IMR-90 (cell line): ENCODE results near the gene PKM. TPM values are rescaled to one million over a fixed set of nuclear protein-coding genes. Genes with fewer than 3 reads are reported as not detected.

Experiments used
- ATAC-seq: fragments of 200-7000 bp; cut with Tn5 transposase; 2 replicates; pipeline ENCODE4 v1.9.1; 2020; ENCODE audit warnings: low read depth, mild to moderate bottlenecking, moderate library complexity
- BruUV-seq: library from RNA; stranded (reverse); fragments of 400-500 nt; replicated peaks from 2 replicates; lab custom pipeline; 2021; lab: Mats Ljungman, UMichigan
- CTCF ChIA-PET: fragments of 300-600 bp; formaldehyde crosslinking; extraction: SDS; loops from one replicate; lab custom pipeline; 2021; ENCODE audit warnings: antibody characterized with exemption; lab: Yijun Ruan, JAX
- POLR2A ChIA-PET: fragments of 300-600 bp; sonication (Branson Sonifier 250); formaldehyde crosslinking; loops from one replicate; lab custom pipeline; 2022; ENCODE audit warnings: antibody characterized with exemption; ENCODE audit not compliant: unreplicated experiment; lab: Charles Lee
- DNase-seq: peaks from one replicate; pipeline ENCODE4 v3.0.0; 2013
- H2AFZ ChIP-seq: replicated peaks from 2 replicates; pipeline ENCODE3; 2013; ENCODE audit warnings: low read length, mild to moderate bottlenecking; ENCODE audit not compliant: poor library complexity
- H2AK5ac ChIP-seq: 2 replicates; pipeline ENCODE4 v1.6.1; 2013; ENCODE audit warnings: low read depth, low read length, inconsistent platforms
- H2AK9ac ChIP-seq: replicated peaks from 2 replicates; pipeline ENCODE3; 2013; ENCODE audit warnings: mild to moderate bottlenecking, low read depth, low read length, moderate library complexity; ENCODE audit not compliant: poor library complexity
- H2BK120ac ChIP-seq: 2 replicates; pipeline ENCODE4 v1.6.1; 2013; ENCODE audit warnings: low read depth, low read length, inconsistent platforms
- H2BK15ac ChIP-seq: 3 replicates; pipeline ENCODE4 v1.6.1; 2013; ENCODE audit warnings: low read depth, low read length, inconsistent platforms
- H2BK20ac ChIP-seq: 2 replicates; pipeline ENCODE4 v1.6.1; 2013; ENCODE audit warnings: low read depth, mild to moderate bottlenecking, inconsistent platforms, low read length, moderate library complexity
- H2BK5ac ChIP-seq: 2 replicates; pipeline ENCODE4 v1.6.1; 2013; ENCODE audit warnings: mild to moderate bottlenecking, low read depth, low read length, inconsistent platforms; ENCODE audit not compliant: poor library complexity, severe bottlenecking
- H3K14ac ChIP-seq: replicated peaks from 2 replicates; pipeline ENCODE4 v1.6.1; 2013; ENCODE audit warnings: low read depth, low read length, inconsistent platforms
- H3K18ac ChIP-seq: 2 replicates; pipeline ENCODE4 v1.6.1; 2013; ENCODE audit warnings: low read depth, low read length, control low read depth
- H3K23ac ChIP-seq: 2 replicates; pipeline ENCODE4 v1.6.1; 2013; ENCODE audit warnings: low read depth, low read length, inconsistent platforms
- H3K27ac ChIP-seq: 2 replicates; pipeline ENCODE4 v1.5.1; 2013; ENCODE audit warnings: mild to moderate bottlenecking, control low read depth, low read length; ENCODE audit not compliant: insufficient read depth
- H3K27me3 ChIP-seq: 2 replicates; pipeline ENCODE4 v1.6.1; 2013; ENCODE audit warnings: low read length; ENCODE audit not compliant: control insufficient read depth, insufficient read depth
- H3K36me3 ChIP-seq: 2 replicates; pipeline ENCODE4 v1.6.1; 2013; ENCODE audit warnings: low read length, mixed read lengths; ENCODE audit not compliant: control insufficient read depth, insufficient read depth
- H3K4ac ChIP-seq: 2 replicates; pipeline ENCODE4 v1.6.1; 2013; ENCODE audit warnings: low read depth, low read length, inconsistent platforms
- H3K4me1 ChIP-seq: 2 replicates; pipeline ENCODE4 v1.6.1; 2013; ENCODE audit warnings: low read length, mixed read lengths; ENCODE audit not compliant: control insufficient read depth, insufficient read depth
- H3K4me2 ChIP-seq: 2 replicates; pipeline ENCODE4 v1.6.1; 2013; ENCODE audit warnings: low read depth, mild to moderate bottlenecking, control low read depth, low read length, moderate library complexity
- H3K4me3 ChIP-seq: 2 replicates; pipeline ENCODE4 v1.5.1; 2013; ENCODE audit warnings: low read depth, mild to moderate bottlenecking, control low read depth, low read length, moderate library complexity; ENCODE audit not compliant: insufficient read depth
- H3K56ac ChIP-seq: 2 replicates; pipeline ENCODE4 v1.6.1; 2013; ENCODE audit warnings: low read length, inconsistent platforms; ENCODE audit not compliant: insufficient read depth; ENCODE audit errors: extremely low read depth
- H3K79me1 ChIP-seq, 2 experiments: 2 replicates each; pipeline ENCODE4 v1.6.1; 2013; ENCODE audit warnings: low read length in 2 of 2, inconsistent platforms in 1 of 2, low read depth in 1 of 2
- H3K9ac ChIP-seq: 2 replicates; pipeline ENCODE4 v1.6.1; 2013; ENCODE audit warnings: low read depth, low read length, control low read depth
- H3K9me1 ChIP-seq: 2 replicates; pipeline ENCODE4 v1.6.1; 2013; ENCODE audit warnings: low read length, inconsistent platforms; ENCODE audit not compliant: insufficient read depth
- H3K9me3 ChIP-seq: 2 replicates; pipeline ENCODE4 v1.6.1; 2013; ENCODE audit warnings: low read length; ENCODE audit not compliant: control insufficient read depth, insufficient read depth
- H4K20me1 ChIP-seq: 2 replicates; pipeline ENCODE4 v1.6.1; 2013; ENCODE audit warnings: low read length, inconsistent platforms; ENCODE audit not compliant: insufficient read depth
- H4K5ac ChIP-seq: 2 replicates; pipeline ENCODE4 v1.6.1; 2013; ENCODE audit warnings: mild to moderate bottlenecking, low read depth, low read length, control low read depth
- H4K8ac ChIP-seq, 2 experiments: 2 replicates each; pipeline ENCODE4 v1.6.1; 2013; ENCODE audit warnings: low read depth in 2 of 2, low read length in 2 of 2, control low read depth in 1 of 2, inconsistent platforms in 1 of 2
- H4K91ac ChIP-seq: 2 replicates; pipeline ENCODE4 v1.6.1; 2013; ENCODE audit warnings: low read depth, low read length, inconsistent platforms; ENCODE audit not compliant: insufficient read depth
- BHLHE40 ChIP-seq: fragments of 150-350 bp; IDR thresholded peaks from 2 replicates; pipeline ENCODE4 v1.6.1; 2016; ENCODE audit warnings: mild to moderate bottlenecking, low read depth, low read length
- CHD1 ChIP-seq: IDR thresholded peaks from 2 replicates; pipeline ENCODE4 v1.6.1; 2012; ENCODE audit warnings: low read depth, low read length, improper control_type of control experiment
- CTCF ChIP-seq: conservative IDR thresholded peaks from 2 replicates; pipeline ENCODE4 v1.5.1; 2012; ENCODE audit warnings: mild to moderate bottlenecking, low read depth, low read length, improper control_type of control experiment
- ELK1 ChIP-seq: fragments of 150-350 bp; IDR thresholded peaks from 2 replicates; pipeline ENCODE4 v1.6.1; 2016; ENCODE audit warnings: low read depth, mild to moderate bottlenecking, low read length, moderate library complexity, borderline replicate concordance
- FOS ChIP-seq: fragments of 150-350 bp; IDR thresholded peaks from 2 replicates; pipeline ENCODE4 v1.6.1; 2016; ENCODE audit warnings: low read depth, low read length
- MAFK ChIP-seq: IDR thresholded peaks from 2 replicates; pipeline ENCODE4 v1.6.1; 2012; ENCODE audit warnings: low read depth, low read length, improper control_type of control experiment
- MAZ ChIP-seq: IDR thresholded peaks from 2 replicates; pipeline ENCODE4 v1.6.1; 2012; ENCODE audit warnings: low read depth, mild to moderate bottlenecking, low read length, improper control_type of control experiment, moderate library complexity, borderline replicate concordance
- NFE2L2 ChIP-seq: fragments of 150-350 bp; IDR thresholded peaks from 2 replicates; pipeline ENCODE4 v1.6.1; 2016; ENCODE audit warnings: low read depth, mild to moderate bottlenecking, low read length
- POLR2A ChIP-seq: IDR thresholded peaks from 2 replicates; pipeline ENCODE4 v1.6.1; 2012; ENCODE audit warnings: mild to moderate bottlenecking, low read depth, low read length
- RAD21 ChIP-seq: IDR thresholded peaks from 2 replicates; pipeline ENCODE4 v1.6.1; 2012; ENCODE audit warnings: low read length, improper control_type of control experiment
- RFX5 ChIP-seq: IDR thresholded peaks from 2 replicates; pipeline ENCODE4 v1.8.0; 2012; ENCODE audit warnings: low read depth, mild to moderate bottlenecking, low read length, moderate library complexity
- SMC3 ChIP-seq: fragments of 150-350 bp; IDR thresholded peaks from 2 replicates; pipeline ENCODE4 v1.6.1; 2016; ENCODE audit warnings: low read depth, mild to moderate bottlenecking, antibody characterized with exemption, low read length, moderate library complexity
- USF2 ChIP-seq: fragments of 150-350 bp; IDR thresholded peaks from 2 replicates; pipeline ENCODE4 v1.6.1; 2017; ENCODE audit warnings: mild to moderate bottlenecking, antibody characterized with exemption, low read length, low read depth
- WGBS, 2 experiments: methylation state at CpG; one replicate each; pipeline versions ENCODE4 v1.1.5 to v1.1.7; 2013; ENCODE audit warnings: missing lambda C conversion rate in 2 of 2; ENCODE audit not compliant: insufficient read length in 1 of 2; ENCODE audit errors: extremely low coverage in 2 of 2; 5-methylcytosine and 5-hydroxymethylcytosine counted together
- dilution Hi-C: fragments of 300-500 bp; cut with HindIII; formaldehyde crosslinking; loops from one replicate; pipeline ENCODE4 v1.14.3; 2018; ENCODE audit warnings: low sequenced_read_pairs; ENCODE audit not compliant: unreplicated experiment
- in situ Hi-C: fragments of 300-500 bp; cut with MboI; formaldehyde crosslinking; loops from 3 replicates; pipeline ENCODE4 v1.14.3; 2019; ENCODE audit warnings: low sequenced_read_pairs, inconsistent platforms, mixed read lengths
- intact Hi-C: fragments of 100-400 bp; cut with micrococcal nuclease; formaldehyde crosslinking; loops from 2 replicates; pipeline ENCODE4 v1.10.0; 2022
- polyA plus RNA-seq, 3 experiments: library from polyadenylated mRNA; depleted of rRNA; stranded (reverse); fragments of >200 nt; gene quantifications; 2 replicates each; pipeline ENCODE4 v1.2.3, GENCODE V29; 2012; ENCODE audit warnings: low replicate concordance in 1 of 3
- total RNA-seq: library from RNA; depleted of rRNA; stranded (reverse); fragments of >200 nt; gene quantifications from 2 replicates; pipeline ENCODE4 v1.2.3, GENCODE V29; 2012

The PKM gene
- total and polyA plus RNA-seq, 2 of the 4 experiments (the other 2 are of a cell fraction) = 2,219 to 3,859 TPM

- H4K5ac ChIP-seq = no peak overlapping the region
- H2BK20ac ChIP-seq = no peak overlapping the region
- H4K8ac ChIP-seq = no peak overlapping the region
- CTCF ChIA-PET = no interaction called here
- no peak overlapping the region for H2BK120ac ChIP-seq
- H3K4ac ChIP-seq = no peak overlapping the region
- no peak overlapping the region for H3K4me3 ChIP-seq
- no peak overlapping the region for H2AK9ac ChIP-seq
- H3K27ac ChIP-seq = no peak overlapping the region
- no peaks in the 10 kb centered on the region for H3K9me3 ChIP-seq
- ATAC-seq (no peak), DNase-seq (no peak)
- no peak overlapping the region for H3K14ac ChIP-seq
- no peak overlapping the region for H2AK5ac ChIP-seq
- H2AFZ ChIP-seq = no peak overlapping the region
- no peak overlapping the region for H3K23ac ChIP-seq
- H3K18ac ChIP-seq = no peak overlapping the region
- no CpG with 5 or more reads among the region's 3 CpGs for WGBS, 2 experiments
- POLR2A ChIA-PET = no interaction called here
- no peaks in the 10 kb centered on the region; the same call in 1 of the 2 replicates for H4K20me1 ChIP-seq
- no peak overlapping the region for H2BK5ac ChIP-seq
- H3K79me1 ChIP-seq = no peaks in the 10 kb centered on the region
- H3K56ac ChIP-seq = no peak overlapping the region
- BruUV-seq = no TSS peak
- intact Hi-C loops = no loop called here
- no peak overlapping the region for H4K91ac ChIP-seq
- H3K27me3 ChIP-seq = peaks cover 27% of the 10 kb centered on the region
- dilution Hi-C loops = no loop called here
- in situ Hi-C loops = no loop called here
- no peak overlapping the region for H3K4me2 ChIP-seq
- H2BK15ac ChIP-seq = no peak overlapping the region
- no peaks in the 10 kb centered on the region for H3K9me1 ChIP-seq
- H3K36me3 ChIP-seq = no peaks in the 10 kb centered on the region
- no peak overlapping the region for H3K9ac ChIP-seq
- peaks cover 3% of the 10 kb centered on the region; the same call in 1 of the 2 replicates for H3K4me1 ChIP-seq
- no peak for TF ChIP-seq FOS
- TF ChIP-seq CHD1 = no peak
- TF ChIP-seq CTCF = no peak
- TF ChIP-seq MAZ = no peak
- TF ChIP-seq BHLHE40 = no peak
- no peak for TF ChIP-seq RAD21
- TF ChIP-seq USF2 = no peak
- TF ChIP-seq RFX5 = no peak
- TF ChIP-seq ELK1 = no peak
- no peak for TF ChIP-seq SMC3
- no peak for TF ChIP-seq POLR2A
- no peak for TF ChIP-seq MAFK
- TF ChIP-seq NFE2L2 = no peak
Observed at GRCh38 chr15:72182244-72182643, 48.7 kb downstream of the PKM start.
